NAMALWA (cell line): ENCODE measurements around the gene GATA5.
"Not testable (repeated sequence)": the region's sequence is repeated elsewhere in the genome, so short reads cannot be mapped to it uniquely, and the experiment has no call there.

Experiments used
- DNase-seq: peaks from one replicate; pipeline ENCODE4 v3.0.0-alpha.2; 2015; ENCODE audit warnings: low spot score

Gene GATA5

GRCh38 chr20:62429455-62430310 is 46.1 kb downstream of the GATA5 start:
- no peak for DNase-seq

DNA sequence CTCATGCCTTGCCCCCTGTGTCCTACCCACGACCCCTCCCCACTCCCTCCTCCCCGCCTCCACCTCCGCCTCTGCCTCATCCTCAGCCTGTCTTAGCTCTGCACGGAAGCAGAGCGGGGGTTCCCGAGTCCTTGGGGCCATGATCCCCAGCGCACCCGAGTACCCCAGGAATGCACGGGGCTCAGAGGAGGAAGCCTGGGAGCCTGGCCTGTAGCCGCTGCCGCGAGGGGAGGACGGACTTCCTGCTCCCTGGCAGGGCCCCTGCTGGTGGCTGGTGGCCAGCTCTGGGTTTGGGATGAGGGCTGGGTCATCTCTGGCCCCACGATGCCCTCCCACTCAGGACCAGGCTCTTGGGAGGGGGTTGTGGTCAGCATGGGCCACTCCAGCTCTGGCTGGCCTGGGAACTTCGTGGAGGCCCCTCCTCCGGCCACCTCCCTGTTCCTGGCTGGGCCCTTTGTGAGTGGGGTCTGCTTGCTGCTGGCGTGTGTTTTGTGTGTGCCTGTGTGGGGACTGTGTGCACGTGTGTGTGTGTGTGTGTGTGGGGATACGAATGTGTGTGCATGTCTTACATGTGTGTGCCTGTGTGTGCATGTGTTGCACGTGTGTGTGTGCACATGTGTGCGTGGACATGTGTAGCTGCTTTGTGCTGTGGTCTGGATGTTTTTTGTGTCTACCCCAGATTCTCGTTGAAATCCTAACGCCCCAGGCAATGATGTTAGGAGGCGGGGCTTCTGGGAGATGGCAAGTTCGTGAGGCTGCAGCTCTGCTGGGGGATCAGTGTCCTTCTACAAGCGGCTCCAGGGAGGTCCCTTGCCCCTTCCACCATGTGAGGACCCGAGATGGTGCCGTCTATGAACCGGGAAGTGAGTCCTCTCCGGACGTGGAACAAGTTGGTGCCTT is 47.1 kb downstream of the GATA5 start:
- no peak for DNase-seq

DNA sequence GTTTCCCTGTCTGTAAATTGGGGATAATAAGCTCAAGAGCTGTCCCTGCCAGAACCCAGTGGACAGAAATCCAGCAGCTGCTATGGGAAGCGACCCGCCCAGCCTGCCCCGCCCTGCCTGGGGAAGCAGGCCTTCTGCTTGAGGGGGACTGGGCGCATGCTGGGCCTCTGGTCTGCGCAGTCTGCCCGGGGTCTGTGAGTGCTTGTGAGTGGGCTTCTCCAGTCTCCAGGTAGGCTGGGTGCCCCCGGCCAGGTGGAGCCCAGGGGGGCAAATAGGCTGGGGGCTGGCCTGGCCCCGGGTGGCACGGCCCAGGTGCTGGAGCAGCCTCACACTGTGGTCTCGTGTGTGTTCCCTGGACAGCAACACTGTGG is 47.8 kb downstream of the GATA5 start:
- DNase-seq, result no peak

- no peak for DNase-seq
Measured at GRCh38 chr20:62427172-62428001, 48.4 kb downstream of the GATA5 start, which contains the start of gene RBBP8NL. Gene RBBP8NL, minus strand, starts transcription at chr20:62427539. Its CDS starts 7,892 bp downstream, at chr20:62419647.

GRCh38 chr20:62426699-62427131 is 49.1 kb downstream of the GATA5 start:
- DNase-seq, result no peak

DNA sequence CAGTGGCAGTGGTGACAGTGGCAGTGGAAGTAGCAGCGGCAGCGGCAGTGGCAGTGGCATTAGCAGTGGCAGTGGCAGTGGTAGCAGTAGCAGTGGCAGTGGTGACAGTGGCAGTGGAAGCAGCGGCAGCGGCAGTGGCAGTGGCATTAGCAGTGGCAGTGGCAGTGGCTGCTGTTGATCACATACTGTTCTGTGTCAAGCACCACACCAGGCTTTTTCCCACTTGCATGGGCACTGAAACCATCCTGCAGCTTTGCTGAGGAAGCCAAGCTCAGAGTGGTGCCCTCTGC is 49.8 kb downstream of the GATA5 start:
- not testable (repeated sequence) for DNase-seq

- DNase-seq, result no peak
Measured at GRCh38 chr20:62425281-62426058, 50.3 kb downstream of the GATA5 start.

DNA sequence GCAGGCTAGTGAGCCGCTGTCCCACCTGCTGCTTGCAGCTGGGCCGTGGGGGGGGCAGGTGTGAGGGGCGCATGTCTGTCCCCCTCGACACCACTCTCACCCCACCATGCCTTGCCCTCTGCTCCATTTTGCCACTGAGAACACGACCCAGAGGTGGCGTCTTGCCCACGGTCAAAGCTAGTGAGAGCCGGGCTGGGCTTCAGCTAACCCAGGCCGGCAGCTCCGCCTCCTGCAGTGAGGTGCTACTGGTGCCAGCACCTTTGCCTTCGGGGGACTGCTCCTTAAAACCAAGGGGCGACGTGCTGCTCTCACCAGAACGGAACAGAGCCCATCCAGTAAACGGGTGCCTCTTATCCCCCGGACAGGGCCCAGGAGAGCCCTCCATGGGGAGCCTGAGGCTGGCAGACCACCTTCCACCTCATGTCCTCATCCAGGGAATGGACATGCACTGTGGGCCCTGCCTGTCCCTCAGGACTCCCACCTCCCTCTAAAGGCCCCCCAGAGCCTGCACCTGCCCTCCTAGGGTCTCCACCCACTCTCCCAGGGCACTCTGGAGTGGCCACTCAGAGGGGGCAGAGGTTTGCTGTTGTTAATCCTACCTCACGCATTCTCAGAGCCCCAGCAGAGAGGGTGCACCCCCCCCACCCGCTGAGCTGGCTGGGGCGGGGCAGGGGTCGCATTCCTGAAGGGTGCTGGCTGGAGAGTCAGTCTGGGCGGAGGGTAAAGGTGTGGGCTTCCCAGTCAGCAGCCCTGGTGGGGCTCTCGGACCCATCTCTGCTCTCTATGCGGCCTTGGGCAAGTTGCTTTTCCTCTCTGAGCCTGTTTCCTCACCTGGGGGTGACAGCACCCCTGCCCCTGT is 51.3 kb downstream of the GATA5 start:
- DNase-seq, result no peak

DNA sequence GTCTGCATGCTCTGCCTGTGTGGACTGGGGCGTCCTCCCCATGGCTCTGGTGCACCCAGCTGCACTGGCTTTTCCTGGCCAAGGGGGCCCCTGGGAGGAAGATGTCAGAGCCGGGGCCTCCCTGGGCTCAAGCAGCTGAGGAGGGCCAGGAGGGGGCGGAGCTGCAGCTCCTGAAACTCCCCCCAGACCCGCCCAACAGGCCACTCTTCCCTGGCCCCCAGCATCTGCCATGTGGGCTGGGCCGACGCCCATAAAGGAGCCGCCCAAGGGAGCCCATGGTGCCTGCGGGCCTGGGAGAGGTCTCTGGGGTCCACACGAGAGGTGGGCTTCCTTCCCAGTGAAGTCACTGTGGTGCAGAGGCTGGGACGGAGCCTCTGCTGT is 52.5 kb downstream of the GATA5 start:
- DNase-seq, result no peak

DNA sequence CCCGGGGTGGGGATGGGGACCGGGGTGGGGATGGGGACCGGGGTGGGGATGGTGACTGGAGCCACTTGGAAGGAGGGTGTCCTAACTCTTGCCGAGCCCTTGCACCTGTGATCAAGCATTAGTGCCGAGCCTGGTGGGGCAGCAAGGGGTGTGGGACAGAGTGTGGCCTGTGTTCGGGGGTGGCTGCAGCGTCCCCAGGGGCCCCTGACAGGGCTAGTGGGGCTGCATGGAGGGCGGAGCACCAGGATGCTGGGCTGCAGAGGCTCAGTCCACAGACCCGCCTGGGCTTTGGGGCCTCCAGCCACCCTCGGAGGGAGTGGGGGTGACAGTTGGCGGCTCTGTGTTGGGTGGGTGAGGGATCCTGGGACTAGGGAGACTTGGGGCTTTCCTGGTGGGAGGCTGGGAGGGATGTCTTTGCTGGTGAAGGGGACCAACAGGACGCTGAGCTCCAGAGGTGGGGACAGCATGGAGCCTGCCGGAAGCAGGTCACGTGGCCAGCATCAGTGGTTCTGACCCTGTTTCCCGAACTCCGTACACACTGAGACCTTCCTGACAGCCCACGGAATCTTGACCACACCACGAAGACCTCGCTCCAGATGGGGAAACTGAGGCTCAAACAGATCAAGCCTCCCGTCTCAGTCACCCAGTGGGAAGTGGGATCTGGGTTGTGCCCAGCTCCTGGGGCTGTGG is 53.0 kb downstream of the GATA5 start:
- no peak for DNase-seq

- DNase-seq, result no peak
Measured at GRCh38 chr20:62421716-62421990, 54.1 kb downstream of the GATA5 start.

DNA sequence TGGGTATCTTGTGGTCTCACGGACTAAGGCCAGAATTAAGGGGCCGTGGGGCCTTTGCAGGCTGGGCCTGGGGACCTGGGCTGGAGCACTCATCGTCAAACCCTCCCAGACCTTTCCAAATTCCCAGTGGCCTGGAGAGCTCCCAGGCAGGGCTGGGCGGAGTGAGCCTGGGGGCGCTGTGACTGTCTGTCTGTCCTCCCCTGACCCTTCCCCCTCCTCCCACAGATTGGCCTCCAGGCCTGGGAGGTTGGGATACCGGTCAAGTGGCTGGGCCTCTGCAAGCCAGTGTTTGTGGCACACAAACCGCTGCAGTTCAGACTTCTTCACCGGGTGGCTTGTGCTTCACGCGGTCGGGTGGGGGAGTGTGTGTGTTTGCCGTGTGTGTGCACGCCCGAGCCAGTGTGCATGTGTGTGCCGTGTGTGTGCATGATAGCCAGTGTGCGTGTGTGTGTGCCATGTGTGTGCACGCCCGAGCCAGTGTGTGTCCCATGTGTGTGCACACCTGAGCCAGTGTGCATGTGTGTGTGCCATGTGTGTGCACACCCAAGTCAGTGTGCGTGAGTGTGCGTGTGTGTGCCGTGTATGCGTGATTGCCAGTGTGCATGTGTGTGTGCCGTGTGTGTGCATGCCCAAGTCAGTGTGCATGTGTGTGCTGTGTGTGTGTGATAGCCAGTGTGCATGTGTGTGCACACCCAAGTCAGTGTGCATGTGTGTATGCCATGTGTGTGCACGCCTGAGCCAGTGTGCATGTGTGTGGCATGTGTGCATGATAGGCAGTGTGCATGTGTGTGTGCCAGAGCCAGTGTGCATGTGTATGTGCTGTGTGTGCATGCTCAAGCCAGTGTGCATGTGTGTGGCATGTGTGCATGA is 54.7 kb downstream of the GATA5 start:
- no peak for DNase-seq

DNA sequence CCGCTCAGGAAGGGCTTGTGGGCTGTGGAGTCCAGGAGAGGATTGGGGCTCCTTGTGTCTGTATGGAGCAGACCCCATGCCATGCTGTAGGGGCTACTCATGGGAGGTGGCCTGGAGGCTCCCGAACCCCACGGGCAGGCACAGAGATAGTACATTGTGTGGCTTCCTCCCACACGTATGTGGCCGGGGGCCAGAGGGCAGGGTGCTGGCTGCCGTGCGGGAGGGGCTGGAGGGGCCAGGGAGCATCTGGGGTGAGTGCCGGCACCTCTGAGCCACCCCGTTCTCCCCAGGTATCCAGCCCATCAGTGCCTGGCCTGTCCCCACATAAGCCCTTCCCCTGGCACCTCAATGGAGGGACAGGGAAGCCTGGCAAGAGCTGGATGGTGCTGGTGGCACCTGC is 56.0 kb downstream of the GATA5 start:
- no peak for DNase-seq

GRCh38 chr20:62418709-62419487 is 56.9 kb downstream of the GATA5 start:
- no peak for DNase-seq

GRCh38 chr20:62417981-62418708 is 57.6 kb downstream of the GATA5 start:
- DNase-seq, result no peak

DNA sequence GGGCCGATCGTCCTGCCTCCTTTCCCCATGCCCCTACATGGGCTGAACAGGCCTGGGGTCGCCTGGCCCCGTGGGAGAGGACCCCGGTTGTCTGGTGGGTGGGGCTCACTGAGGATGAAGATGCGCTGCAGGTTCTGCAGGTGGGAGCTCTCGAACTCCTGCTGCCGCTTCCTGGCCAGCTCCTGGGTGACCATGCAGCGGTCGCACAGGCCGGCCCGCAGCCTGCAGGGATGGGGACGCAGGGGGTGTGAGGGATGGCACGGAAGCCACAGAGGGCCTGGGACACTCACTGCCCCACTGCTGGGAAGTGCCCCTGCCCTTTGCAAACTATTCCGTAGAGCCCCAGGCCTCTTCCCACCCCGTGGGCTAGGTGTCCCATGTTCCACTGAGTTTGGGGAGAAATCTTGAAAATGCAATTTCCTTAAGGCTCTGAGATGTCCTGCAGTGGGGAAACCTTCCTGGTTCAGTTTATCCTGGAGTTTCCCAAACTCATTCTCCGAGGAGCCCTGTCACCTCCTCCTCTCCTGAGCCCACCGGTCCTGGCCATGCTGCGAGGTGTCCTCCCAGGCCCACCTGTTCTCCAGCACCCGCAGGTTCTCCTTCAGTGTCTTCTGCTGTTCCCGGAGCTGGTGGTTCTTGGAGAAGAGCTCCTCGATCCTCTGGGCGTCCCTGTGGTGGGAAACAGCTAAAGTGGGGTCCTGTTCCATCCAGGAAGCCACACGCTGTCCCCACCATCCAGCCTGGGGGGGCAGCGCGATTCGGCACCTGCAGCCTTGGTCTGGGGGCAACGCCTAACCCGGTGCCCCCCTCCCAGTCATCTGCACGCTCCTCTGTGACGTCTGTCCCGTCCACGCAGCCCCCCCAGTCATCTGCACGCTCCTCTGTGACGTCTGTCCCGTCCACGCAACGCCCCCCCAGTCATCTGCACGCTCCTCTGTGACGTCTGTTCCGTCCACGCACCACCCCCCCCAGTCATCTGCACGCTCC is 58.9 kb downstream of the GATA5 start:
- DNase-seq, result no peak
